Heart right ventricle (tissue), 16 donors: ENCODE data around the gene NPAS3. TPM values are rescaled to one million over a fixed set of nuclear protein-coding genes. Genes with fewer than 3 reads are reported as not detected.

Source experiments
- ATAC-seq, 8 donors: fragments of 200-7000 bp; cut with Tn5 transposase; one replicate each; pipeline ENCODE4 v1.9.1; 2020; ENCODE audit warnings: mild to moderate bottlenecking in 8 of 8, moderate library complexity in 8 of 8, moderate number of reproducible peaks in 1 of 8
- DNase-seq, 2 donors: peaks; one replicate each; pipeline ENCODE4 v3.0.0-alpha.2; 2020
- H3K27ac ChIP-seq, 10 donors: fragments of 200-600 bp; sonication (generic) in 2 of 10; one replicate each; pipeline versions ENCODE4 v1.5.0 to v1.8.0; 2020 to 2022; ENCODE audit warnings: mild to moderate bottlenecking in 3 of 10
- H3K27me3 ChIP-seq, 7 donors: fragments of 200-600 bp; one replicate each; pipeline ENCODE4 v1.8.0; 2021 to 2022; ENCODE audit warnings: mild to moderate bottlenecking in 2 of 7
- H3K36me3 ChIP-seq, 9 donors: fragments of 200-600 bp; sonication (generic) in 1 of 9; one replicate each; pipeline versions ENCODE4 v1.5.0 to v1.8.0; 2020 to 2022; ENCODE audit warnings: mild to moderate bottlenecking in 2 of 9
- H3K4me1 ChIP-seq, 9 donors: fragments of 200-600 bp; sonication (generic) in 1 of 9; one replicate each; pipeline versions ENCODE4 v1.5.0 to v1.8.0; 2020 to 2022; ENCODE audit warnings: mild to moderate bottlenecking in 4 of 9
- H3K4me3 ChIP-seq, 10 donors: fragments of 200-600 bp; sonication (generic) in 2 of 10; one replicate each; pipeline versions ENCODE4 v1.5.0 to v1.8.0; 2020 to 2022; ENCODE audit warnings: mild to moderate bottlenecking in 7 of 10, moderate library complexity in 2 of 10
- H3K9me3 ChIP-seq, 11 donors: fragments of 200-600 bp in 10 of 11; sonication (generic) in 2 of 11; one replicate each; pipeline versions ENCODE4 v1.5.0 to v1.8.0; 2013 to 2022; ENCODE audit warnings: mild to moderate bottlenecking in 2 of 11, control low read depth in 1 of 11, moderate library complexity in 1 of 11
- whole genome bisulfite sequencing, 2 donors: extraction: QIAGEN DNeasy Blood & Tissue Kit; methylation state at CpG; one replicate each; pipeline ENCODE4 v1.1.7; 2013; ENCODE audit warnings: inconsistent platforms in 1 of 2; 5-methylcytosine and 5-hydroxymethylcytosine counted together
- intact Hi-C, 10 donors: fragments of 100-400 bp; cut with DNase I; formaldehyde crosslinking; loops; one replicate each; pipeline versions ENCODE4 v1.11.1 to v1.14.2; 2022
- polyA plus RNA-seq, 2 donors: library from polyadenylated mRNA; stranded (reverse); fragments of 200-250 nt; gene quantifications; one replicate each; pipeline ENCODE4 v1.2.3, GENCODE V29; 2013
- total RNA-seq, 10 donors: library from RNA; stranded (reverse); fragmentation: NEBNext Ultra II Directional in 3 of 10; extraction: Animal tissue kit (Norgen Biotek cat#: 25700) in 3 of 10; gene quantifications; one replicate each; pipeline versions ENCODE4 v1.2.1 to v1.2.4, GENCODE V29; 2021 to 2023
- TF ChIP-seq, protein P1 (sequence below), 9 donors: fragments of 200-600 bp; sonication (generic) in 2 of 9; IDR thresholded peaks; one replicate each; pipeline versions ENCODE4 v1.5.0 to v1.8.0; 2021 to 2022; ENCODE audit warnings: antibody characterized with exemption in 9 of 9, mild to moderate bottlenecking in 5 of 9, moderate library complexity in 1 of 9
- donor health status: Arrhythmogenic right ventricular cardiomyopathy.
- donor health status: ischemic (EF 13 %, LVEDD 7.1; RV severe dilation, severe dysfunction).
- donor health status: healthy with polysubstance abuse.
- donor health status: DM: no; HTN: yes; CAD: no.
- donor health status: DM: no; HTN: no; CAD: no.
- donor health status: ischemic (EF 25% LVEDD 6.9; RV normal size, moderate dysfunction).
- donor health status: ischemic (EF 25% LVEDD 5.7; RV mildly dilated, moderate dysfunction).
- donor health status: healthy.
- donor health status: DM: yes; HTN: yes; CAD: no.
- donor health status: Ischemic cardiomyopathy.
- donor health status: ischemic (EF 35%, LVEDD 5.7; RV mildly dilated, moderate dysfunction).
- donor health status: nonischemic (EF 11% LVEDD 7.7; RV severe dilation, severe dysfunction).
- donor health status: DM: yes; HTN: yes; CAD: no.
- donor health status: PGD.
- donor health status: ischemic (EF 29% LVEDD 5.4; RV normal size, mild dysfunction).
- donor health status: nonischemic (EF 23%, LVEDD 6.1; RV moderate dilation, normal function).

Gene NPAS3
- total and polyA plus RNA-seq, 12 donors: 0.12 to 2.8 (median 0.99) TPM

- WGBS, 2 donors: 91 to 94% methylated on average over 8 of the region's 8 CpGs
- intact Hi-C loops: loop anchor here in 1 of 10 donors (5.0 kb wide), 1 partner anchor 71 kb away; no protein-coding TSS in a partner anchor
- peaks cover 0 to 6% (median 2%) of the 10 kb centered on the region in 9 donors for H3K4me1 ChIP-seq
These were observed 834.7 kb downstream of the NPAS3 start for GRCh38 chr14:33773205-33774030.

DNA sequence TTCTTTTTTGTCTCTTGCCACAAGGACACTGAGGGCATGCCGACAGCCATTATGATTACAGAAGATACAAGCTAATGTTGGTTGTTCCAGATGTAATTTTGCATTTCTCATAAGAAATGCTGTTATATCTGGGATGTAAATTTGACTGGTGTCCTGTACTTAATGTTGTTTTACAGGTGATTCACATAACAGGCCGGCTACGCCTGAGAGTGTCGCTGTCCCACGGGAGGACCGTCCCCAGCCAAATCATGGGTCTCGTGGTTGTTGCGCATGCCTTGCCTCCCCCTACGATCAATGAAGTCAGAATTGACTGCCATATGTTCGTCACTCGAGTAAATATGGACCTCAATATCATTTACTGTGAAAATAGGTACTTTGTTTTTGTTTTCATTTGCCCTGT lies 835.5 kb downstream of the NPAS3 start:
- no peak for ATAC-seq
- 96% methylated on average over 11 of the region's 11 CpGs for WGBS, 2 donors
- intact Hi-C loops: loop anchor here in 1 of 10 donors (5.0 kb wide), 1 partner anchor 72 kb away; no protein-coding TSS in a partner anchor

More at GRCh38 chr14:33773205-33774030, 834.7 kb downstream of the NPAS3 start:
- Histone ChIP-seq H3K9me3 (no peaks in the 10 kb centered on the region), H3K4me3 (no peak overlapping the region), H3K27ac (no peak overlapping the region), H3K27me3 (no peaks in the 10 kb centered on the region), H3K36me3 (no peaks in the 10 kb centered on the region)
- TF ChIP-seq, protein P1, sequence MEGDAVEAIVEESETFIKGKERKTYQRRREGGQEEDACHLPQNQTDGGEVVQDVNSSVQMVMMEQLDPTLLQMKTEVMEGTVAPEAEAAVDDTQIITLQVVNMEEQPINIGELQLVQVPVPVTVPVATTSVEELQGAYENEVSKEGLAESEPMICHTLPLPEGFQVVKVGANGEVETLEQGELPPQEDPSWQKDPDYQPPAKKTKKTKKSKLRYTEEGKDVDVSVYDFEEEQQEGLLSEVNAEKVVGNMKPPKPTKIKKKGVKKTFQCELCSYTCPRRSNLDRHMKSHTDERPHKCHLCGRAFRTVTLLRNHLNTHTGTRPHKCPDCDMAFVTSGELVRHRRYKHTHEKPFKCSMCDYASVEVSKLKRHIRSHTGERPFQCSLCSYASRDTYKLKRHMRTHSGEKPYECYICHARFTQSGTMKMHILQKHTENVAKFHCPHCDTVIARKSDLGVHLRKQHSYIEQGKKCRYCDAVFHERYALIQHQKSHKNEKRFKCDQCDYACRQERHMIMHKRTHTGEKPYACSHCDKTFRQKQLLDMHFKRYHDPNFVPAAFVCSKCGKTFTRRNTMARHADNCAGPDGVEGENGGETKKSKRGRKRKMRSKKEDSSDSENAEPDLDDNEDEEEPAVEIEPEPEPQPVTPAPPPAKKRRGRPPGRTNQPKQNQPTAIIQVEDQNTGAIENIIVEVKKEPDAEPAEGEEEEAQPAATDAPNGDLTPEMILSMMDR (IDR thresholded peaks at IDR 0.05): no peak
- ATAC-seq (no peak), DNase-seq (no peak)

DNA sequence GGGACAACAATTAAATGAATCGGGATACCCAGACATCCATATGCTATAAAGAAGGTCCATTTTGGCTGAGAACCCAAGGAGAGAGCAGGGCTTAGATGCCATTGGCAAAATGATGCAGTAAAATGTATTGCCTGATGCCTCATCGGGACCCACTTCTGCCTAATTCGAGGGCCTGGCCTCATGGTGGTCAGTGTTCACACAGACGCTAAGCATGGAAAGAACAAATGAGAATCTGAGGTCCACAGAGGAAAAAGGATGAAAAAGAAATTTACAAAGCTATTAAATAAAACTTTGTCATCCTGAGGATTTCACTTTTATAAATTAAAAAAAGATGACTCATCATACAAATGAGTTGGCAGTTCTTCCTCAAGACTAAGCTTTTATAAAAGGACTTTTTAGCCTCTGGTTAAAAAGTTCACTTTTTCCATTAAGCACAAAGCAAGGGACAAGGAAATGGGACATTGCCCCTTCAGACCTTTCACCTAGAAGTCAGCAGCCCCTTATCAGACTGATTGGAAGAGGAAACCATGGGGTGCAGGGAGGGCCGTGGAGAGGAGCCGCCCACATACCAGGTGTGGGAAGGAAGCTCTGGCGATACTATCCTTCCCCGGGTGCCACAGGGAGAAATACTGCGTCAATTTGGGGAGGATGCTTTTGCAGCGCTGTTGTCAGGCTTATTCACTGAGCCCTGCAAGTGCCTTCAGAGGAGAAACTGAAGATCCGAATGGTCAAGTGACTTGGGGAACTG lies 836.2 kb downstream of the NPAS3 start:
- no peaks in the 10 kb centered on the region for H3K27me3 ChIP-seq
- H3K27ac ChIP-seq: no peak overlapping the region
- H3K9me3 ChIP-seq: no peaks in the 10 kb centered on the region
- TF ChIP-seq, protein P1 (IDR thresholded peaks at IDR 0.05): no peak
- 80 to 84% methylated on average over 11 of the region's 11 CpGs for WGBS, 2 donors
- no peak overlapping the region for H3K4me3 ChIP-seq
- peaks cover 0 to 1% (median 0%) of the 10 kb centered on the region in 9 donors for H3K4me1 ChIP-seq
- intact Hi-C loops: loop anchor here in 1 of 10 donors (5.0 kb wide), 1 partner anchor 73 kb away; no protein-coding TSS in a partner anchor
- no peak for DNase-seq
- ATAC-seq: no peak
- H3K36me3 ChIP-seq: no peaks in the 10 kb centered on the region

More for the DNA sequence above, 835.5 kb downstream of the NPAS3 start:
- no peak for DNase-seq
- Histone ChIP-seq H3K4me1 (no peaks in the 10 kb centered on the region), H3K27me3 (no peaks in the 10 kb centered on the region), H3K9me3 (no peaks in the 10 kb centered on the region), H3K27ac (no peak overlapping the region), H3K4me3 (no peak overlapping the region), H3K36me3 (no peaks in the 10 kb centered on the region)
- TF ChIP-seq, protein P1 (IDR thresholded peaks at IDR 0.05): no peak

GRCh38 chr14:33776871-33777270 lies 838.2 kb downstream of the NPAS3 start:
- WGBS, 2 donors: 95 to 96% methylated on average over 6 of the region's 6 CpGs
- Histone ChIP-seq H3K9me3 (no peaks in the 10 kb centered on the region), H3K27me3 (no peaks in the 10 kb centered on the region), H3K27ac (no peak overlapping the region), H3K36me3 (no peaks in the 10 kb centered on the region), H3K4me1 (peaks cover 0 to 9% (median 0%) of the 10 kb centered on the region in 9 donors), H3K4me3 (no peak overlapping the region)
- TF ChIP-seq, protein P1 (IDR thresholded peaks at IDR 0.05): no peak
- no peak for DNase-seq
- intact Hi-C loops: no loop called here
- ATAC-seq: no peak
